K562 (cell line): ENCODE measurements around the gene CCDC187. TPM values are rescaled to one million over a fixed set of nuclear protein-coding genes. Genes with fewer than 3 reads are reported as not detected.

Experiments used
- ATAC-seq: fragments of 200-7000 bp; cut with Tn5 transposase; 3 replicates; pipeline ENCODE4 v1.9.1; 2020; ENCODE audit warnings: moderate library complexity
- BruUV-seq: library from RNA; stranded (reverse); fragments of 400-500 nt; replicated peaks from 2 replicates; lab custom pipeline; 2021; lab: Mats Ljungman, UMichigan
- CTCF ChIA-PET: fragments of 300-600 bp; formaldehyde crosslinking; extraction: SDS; loops from one replicate; lab custom pipeline; 2021; ENCODE audit warnings: low intra/inter-chr PET ratio; lab: Yijun Ruan, JAX
- POLR2A ChIA-PET: fragments of 300-600, 350-650 bp; sonication (Branson Sonifier 250); formaldehyde crosslinking; extraction: SDS; loops from one replicate; lab custom pipeline; 2021; ENCODE audit warnings: antibody characterized with exemption, inconsistent platforms; lab: Yijun Ruan, JAX
- DNase-seq, 4 experiments: peaks; one replicate each; pipeline versions ENCODE4 v3.0.0 to v3.0.0-alpha.2; 2011 to 2018; ENCODE audit warnings: low spot score in 3 of 4, mixed read lengths in 3 of 4; ENCODE audit errors: extremely low read depth in 1 of 4
- FAIRE-seq: peaks from 2 replicates; lab custom pipeline; 2011; peaks lifted over from hg19 to GRCh38; lab: Jason Lieb, UNC
- H2AFZ ChIP-seq: 2 replicates; pipeline ENCODE4 v1.6.0; 2011; ENCODE audit warnings: low read depth, low read length, control low read depth, inconsistent platforms
- H3K27ac ChIP-seq: fragments of 200-600 bp; 3 replicates; pipeline ENCODE4 v1.8.0; 2011; ENCODE audit warnings: low read depth, mild to moderate bottlenecking, control low read depth, inconsistent platforms, low read length, moderate library complexity, mixed read lengths; ENCODE audit errors: extremely low read depth
- H3K27me3 ChIP-seq, 2 experiments: fragments of 300-600 bp in 1 of 2; 2 replicates in 1 of 2; 3 replicates in 1 of 2; pipeline versions ENCODE4 v1.6.0 to v1.8.0; 2011; ENCODE audit warnings: inconsistent platforms in 2 of 2, low read length in 2 of 2, mild to moderate bottlenecking in 1 of 2, mixed read lengths in 1 of 2, moderate library complexity in 1 of 2; ENCODE audit not compliant: control insufficient read depth in 2 of 2, insufficient read depth in 2 of 2
- H3K36me3 ChIP-seq: fragments of 300-600 bp; 3 replicates; pipeline ENCODE4 v1.8.0; 2011; ENCODE audit warnings: mild to moderate bottlenecking, low read length, inconsistent platforms; ENCODE audit not compliant: control insufficient read depth, insufficient read depth
- H3K4me1 ChIP-seq, 2 experiments: fragments of 200-600 bp in 1 of 2; replicated peaks in 1 of 2; 2 replicates in 1 of 2; 3 replicates in 1 of 2; pipeline versions ENCODE4 v1.5.1 to v1.8.0; 2011; ENCODE audit warnings: inconsistent platforms in 2 of 2, low read length in 2 of 2, mild to moderate bottlenecking in 1 of 2, mixed read lengths in 1 of 2, moderate library complexity in 1 of 2; ENCODE audit not compliant: control insufficient read depth in 2 of 2, insufficient read depth in 2 of 2
- H3K4me2 ChIP-seq: 2 replicates; pipeline ENCODE4 v1.6.1; 2011; ENCODE audit warnings: low read length, control low read depth, inconsistent platforms, mixed read lengths; ENCODE audit not compliant: insufficient read depth
- H3K4me3 ChIP-seq: fragments of 200-600 bp; sonication (generic), shearing (Covaris generic); 2 replicates; pipeline ENCODE4 v1.5.1; 2016; ENCODE audit warnings: control low read depth, inconsistent platforms
- H3K79me2 ChIP-seq: fragments of 200-600 bp; 3 replicates; pipeline ENCODE4 v1.8.0; 2011; ENCODE audit warnings: low read length, inconsistent platforms; ENCODE audit not compliant: control insufficient read depth, insufficient read depth
- H3K9ac ChIP-seq, 2 experiments: 2 replicates each; pipeline versions ENCODE4 v1.6.0 to v1.6.1; 2011; ENCODE audit warnings: low read depth in 2 of 2, low read length in 2 of 2, control low read depth in 1 of 2, inconsistent platforms in 1 of 2, mild to moderate bottlenecking in 1 of 2, mixed read lengths in 1 of 2; ENCODE audit not compliant: insufficient read depth in 1 of 2
- H3K9me1 ChIP-seq: one replicate; pipeline ENCODE4 v1.6.0; 2011; ENCODE audit warnings: inconsistent platforms, mild to moderate bottlenecking, low read length, moderate library complexity; ENCODE audit not compliant: control insufficient read depth, insufficient read depth
- H3K9me3 ChIP-seq: replicated peaks from 2 replicates; pipeline ENCODE4 v1.5.1; 2011; ENCODE audit warnings: low read depth, low read length, inconsistent platforms; ENCODE audit not compliant: control insufficient read depth, insufficient read depth
- H4K20me1 ChIP-seq: replicated peaks from 2 replicates; pipeline ENCODE4 v1.6.1; 2011; ENCODE audit warnings: low read length, inconsistent platforms, mixed read lengths; ENCODE audit not compliant: control insufficient read depth, insufficient read depth
- ARHGAP35 ChIP-seq: fragments of 450-650 bp; IDR thresholded peaks from 2 replicates; pipeline ENCODE4 v1.6.1; 2018; ENCODE audit not compliant: partially characterized antibody
- BRF1 ChIP-seq: IDR thresholded peaks from 3 replicates; pipeline ENCODE4 v1.6.1; 2011; ENCODE audit warnings: borderline replicate concordance, mild to moderate bottlenecking; ENCODE audit not compliant: insufficient read length; ENCODE audit errors: extremely low read depth
- MYBL2 ChIP-seq, 2 experiments: fragments of 450-650 bp in 1 of 2; sonication (generic) in 1 of 2; formaldehyde crosslinking in 1 of 2; IDR thresholded peaks; 2 replicates each; pipeline versions ENCODE4 v1.6.1 to v1.8.1; 2017 to 2022; ENCODE audit warnings: borderline replicate concordance in 1 of 2, inconsistent platforms in 1 of 2, low read depth in 1 of 2, mild to moderate bottlenecking in 1 of 2, missing genetic modification reagents in 1 of 2, moderate library complexity in 1 of 2
- PHB2 ChIP-seq: fragments of 450-650 bp; IDR thresholded peaks from 2 replicates; pipeline ENCODE4 v1.6.1; 2017; ENCODE audit warnings: low read depth
- PRMT5 ChIP-seq: sonication (generic); formaldehyde crosslinking; IDR thresholded peaks from 2 replicates; pipeline ENCODE4 v1.5.0; 2020; ENCODE audit warnings: missing genetic modification reagents
- SMARCB1 ChIP-seq: IDR thresholded peaks from 2 replicates; pipeline ENCODE4 v1.6.1; 2011; ENCODE audit warnings: improper control_type of control experiment, low read depth; ENCODE audit not compliant: insufficient read length
- ZNF133 ChIP-seq: fragments of 250-450 bp; sonication (Bioruptor Pico); IDR thresholded peaks from 2 replicates; pipeline ENCODE4 v1.4.0; 2020; ENCODE audit warnings: mild to moderate bottlenecking
- ZNF668 ChIP-seq: fragments of 250-450 bp; sonication (Bioruptor Pico); IDR thresholded peaks from 2 replicates; pipeline ENCODE4 v1.8.0; 2022; ENCODE audit warnings: mild to moderate bottlenecking, inconsistent platforms
- WGBS: fragments of 100-300 bp; shearing (Covaris generic); methylation state at CpG from one replicate; pipeline ENCODE4 v1.1.6; 2016; ENCODE audit warnings: low coverage, mixed read lengths; ENCODE audit not compliant: insufficient coverage; ENCODE audit errors: missing lambda C conversion rate; 5-methylcytosine and 5-hydroxymethylcytosine counted together
- in situ Hi-C: fragments of 300-500 bp; cut with MboI; formaldehyde crosslinking; loops from 4 replicates; pipeline ENCODE4 v1.15.0; 2018; ENCODE audit warnings: inconsistent platforms, mixed read lengths
- intact Hi-C: fragments of 100-400 bp; cut with micrococcal nuclease; formaldehyde crosslinking; loops from 2 replicates; pipeline ENCODE4 v1.14.2; 2022
- polyA plus RNA-seq, 8 experiments: library from polyadenylated mRNA; depleted of rRNA in 4 of 8; stranded (reverse) in 5 of 8; unstranded in 3 of 8; fragments of >200 nt; fragmentation: Nextera tagmentation in 2 of 8; fragmentation: Illumina TruSeq in 1 of 8; extraction: Ambion mirVana in 2 of 8; extraction: Trizol in 1 of 8; gene quantifications; 2 replicates each; pipeline versions ENCODE4 v1.2.1 to v1.2.3, GENCODE V29; 2011 to 2014; ENCODE audit warnings: inconsistent platforms in 1 of 8, missing spikeins in 1 of 8
- total RNA-seq, 7 experiments: library from RNA; depleted of rRNA in 6 of 7; stranded (reverse); fragments of >200 nt in 6 of 7; fragmentation: Illumina TruSeq in 2 of 7; extraction: Trizol in 2 of 7; gene quantifications; 2 replicates each; pipeline versions ENCODE4 v1.2.1 to v1.2.3, GENCODE V29; 2011 to 2021; ENCODE audit warnings: low replicate concordance in 1 of 7
- TF ChIP-seq, protein P1 (sequence below): sonication (generic); formaldehyde crosslinking; IDR thresholded peaks from 2 replicates; pipeline ENCODE4 v1.8.0; 2022; ENCODE audit warnings: missing genetic modification reagents, mild to moderate bottlenecking, borderline replicate concordance
- TF ChIP-seq, protein P2 (sequence below), 2 experiments: fragments of 450-650 bp in 1 of 2; sonication (generic) in 1 of 2; formaldehyde crosslinking in 1 of 2; IDR thresholded peaks; 2 replicates each; pipeline versions ENCODE4 v1.7.1 to v1.9.0; 2016 to 2022; ENCODE audit warnings: inconsistent platforms in 1 of 2, mild to moderate bottlenecking in 1 of 2, missing genetic modification reagents in 1 of 2

Gene CCDC187
- total and polyA plus RNA-seq, 9 of the 15 experiments (the other 6 are each of a cell fraction or from before 2014, with no cell fraction given) = not detected

DNA sequence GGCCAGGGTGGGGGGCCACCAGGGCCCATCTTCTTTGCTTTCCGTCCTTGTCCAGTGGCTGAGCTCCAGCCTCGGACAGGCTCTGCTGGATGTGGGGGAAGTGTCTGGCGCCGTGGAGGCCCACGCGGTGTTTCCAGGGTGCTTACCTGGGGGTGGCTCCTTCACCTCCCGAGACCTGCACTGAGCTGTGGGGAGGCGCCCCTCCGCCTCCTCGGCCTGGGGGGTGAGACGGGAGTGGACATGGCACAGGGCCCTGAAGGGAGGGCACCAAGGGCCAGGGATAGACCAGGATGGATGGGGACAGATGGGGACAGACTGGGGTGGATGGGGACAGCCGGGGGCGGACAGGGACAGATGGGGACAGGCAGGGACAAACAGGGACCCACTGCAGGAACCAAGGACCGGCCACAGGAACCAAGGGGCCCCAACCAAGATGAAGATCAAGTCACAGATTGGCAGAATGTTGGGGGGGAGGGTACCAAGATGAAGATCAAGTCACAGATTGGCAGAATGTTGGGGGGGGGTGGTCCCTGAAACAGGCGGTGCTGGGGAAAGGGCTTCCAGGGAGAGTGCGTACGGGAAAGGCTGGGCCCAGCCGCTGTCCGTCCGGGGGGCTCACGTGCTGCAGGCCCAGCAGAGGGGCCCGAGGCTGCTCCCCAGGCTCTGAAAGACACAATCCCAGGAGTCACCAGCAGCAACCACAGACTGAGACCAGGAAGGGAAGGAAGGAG is 44.9 kb downstream of the CCDC187 start (continued):
- no peak for TF ChIP-seq MYBL2 (IDR thresholded peaks at IDR 0.05; ENCODE audit: low read depth)
- TF ChIP-seq MYBL2 (CRISPR knock-in tag; IDR thresholded peaks at IDR 0.05; ENCODE audit: borderline replicate concordance) = no peak
- TF ChIP-seq SMARCB1 = no peak
- TF ChIP-seq ZNF668 = no peak
- TF ChIP-seq ZNF133 (CRISPR knock-in tag) = no peak

DNA sequence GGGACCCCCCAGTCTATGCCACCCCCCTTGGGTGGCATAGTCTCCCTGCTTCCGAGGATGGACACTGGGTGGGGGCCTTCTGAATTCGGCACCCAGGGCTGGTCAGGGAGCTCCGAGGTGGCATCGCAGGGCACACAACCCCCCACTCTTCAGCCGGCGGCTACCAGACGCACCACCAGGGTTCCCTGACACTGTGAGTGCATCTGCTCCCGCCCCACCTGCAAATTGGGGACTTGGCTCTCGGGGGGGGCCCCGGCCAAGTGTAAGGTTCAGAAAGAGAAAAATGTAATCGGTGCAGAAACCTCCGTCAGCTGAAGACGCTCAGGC is 45.6 kb downstream of the CCDC187 start:
- peak overlapping the region in 1 of 2 experiments; percentile 36; a peak in 1 of 4 replicates for H3K9ac ChIP-seq
- WGBS = 34% methylated on average over 13 of the region's 13 CpGs
- no peaks in the 10 kb centered on the region for H3K9me3 ChIP-seq
- H3K27ac ChIP-seq = no peak overlapping the region
- no peak overlapping the region for H3K4me3 ChIP-seq
- DNase-seq (no peak), FAIRE-seq (no peak), ATAC-seq (no peak)
- H2AFZ ChIP-seq = no peak overlapping the region
- peaks cover 17 to 58% of the 10 kb centered on the region in 2 experiments; a peak in 4 of 5 replicates for H3K27me3 ChIP-seq
- ChIA-PET CTCF (no interaction called here), POLR2A (no interaction called here)
- H3K9me1 ChIP-seq = no peaks in the 10 kb centered on the region
- no peaks in the 10 kb centered on the region for H3K79me2 ChIP-seq
- no peaks in the 10 kb centered on the region for H3K36me3 ChIP-seq
- no peak overlapping the region for H3K4me2 ChIP-seq
- no TSS peak for BruUV-seq
- intact Hi-C loops = no loop called here
- no peaks in the 10 kb centered on the region; the same call in none of the 2 replicates for H4K20me1 ChIP-seq
- in situ Hi-C loops = no loop called here
- peaks cover 0 to 84% of the 10 kb centered on the region in 2 experiments; a peak in 3 of 5 replicates for H3K4me1 ChIP-seq
- TF ChIP-seq, protein P1, sequence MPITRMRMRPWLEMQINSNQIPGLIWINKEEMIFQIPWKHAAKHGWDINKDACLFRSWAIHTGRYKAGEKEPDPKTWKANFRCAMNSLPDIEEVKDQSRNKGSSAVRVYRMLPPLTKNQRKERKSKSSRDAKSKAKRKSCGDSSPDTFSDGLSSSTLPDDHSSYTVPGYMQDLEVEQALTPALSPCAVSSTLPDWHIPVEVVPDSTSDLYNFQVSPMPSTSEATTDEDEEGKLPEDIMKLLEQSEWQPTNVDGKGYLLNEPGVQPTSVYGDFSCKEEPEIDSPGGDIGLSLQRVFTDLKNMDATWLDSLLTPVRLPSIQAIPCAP = no peak
- TF ChIP-seq PHB2 (no peak), BRF1 (no peak), ARHGAP35 (no peak), PRMT5 (CRISPR knock-in tag) (no peak)
- TF ChIP-seq, protein P2, sequence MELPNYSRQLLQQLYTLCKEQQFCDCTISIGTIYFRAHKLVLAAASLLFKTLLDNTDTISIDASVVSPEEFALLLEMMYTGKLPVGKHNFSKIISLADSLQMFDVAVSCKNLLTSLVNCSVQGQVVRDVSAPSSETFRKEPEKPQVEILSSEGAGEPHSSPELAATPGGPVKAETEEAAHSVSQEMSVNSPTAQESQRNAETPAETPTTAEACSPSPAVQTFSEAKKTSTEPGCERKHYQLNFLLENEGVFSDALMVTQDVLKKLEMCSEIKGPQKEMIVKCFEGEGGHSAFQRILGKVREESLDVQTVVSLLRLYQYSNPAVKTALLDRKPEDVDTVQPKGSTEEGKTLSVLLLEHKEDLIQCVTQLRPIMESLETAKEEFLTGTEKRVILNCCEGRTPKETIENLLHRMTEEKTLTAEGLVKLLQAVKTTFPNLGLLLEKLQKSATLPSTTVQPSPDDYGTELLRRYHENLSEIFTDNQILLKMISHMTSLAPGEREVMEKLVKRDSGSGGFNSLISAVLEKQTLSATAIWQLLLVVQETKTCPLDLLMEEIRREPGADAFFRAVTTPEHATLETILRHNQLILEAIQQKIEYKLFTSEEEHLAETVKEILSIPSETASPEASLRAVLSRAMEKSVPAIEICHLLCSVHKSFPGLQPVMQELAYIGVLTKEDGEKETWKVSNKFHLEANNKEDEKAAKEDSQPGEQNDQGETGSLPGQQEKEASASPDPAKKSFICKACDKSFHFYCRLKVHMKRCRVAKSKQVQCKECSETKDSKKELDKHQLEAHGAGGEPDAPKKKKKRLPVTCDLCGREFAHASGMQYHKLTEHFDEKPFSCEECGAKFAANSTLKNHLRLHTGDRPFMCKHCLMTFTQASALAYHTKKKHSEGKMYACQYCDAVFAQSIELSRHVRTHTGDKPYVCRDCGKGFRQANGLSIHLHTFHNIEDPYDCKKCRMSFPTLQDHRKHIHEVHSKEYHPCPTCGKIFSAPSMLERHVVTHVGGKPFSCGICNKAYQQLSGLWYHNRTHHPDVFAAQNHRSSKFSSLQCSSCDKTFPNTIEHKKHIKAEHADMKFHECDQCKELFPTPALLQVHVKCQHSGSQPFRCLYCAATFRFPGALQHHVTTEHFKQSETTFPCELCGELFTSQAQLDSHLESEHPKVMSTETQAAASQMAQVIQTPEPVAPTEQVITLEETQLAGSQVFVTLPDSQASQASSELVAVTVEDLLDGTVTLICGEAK (IDR thresholded peaks at IDR 0.05) = no peak
- TF ChIP-seq, protein P2 (CRISPR knock-in tag; IDR thresholded peaks at IDR 0.05) = no peak
